ENCODE measurements around the gene CAMK1G. TPM values are rescaled to one million over a fixed set of nuclear protein-coding genes. Genes with fewer than 3 reads are reported as not detected.

Gene CAMK1G
- total and polyA plus RNA-seq, 10 of the 15 experiments (the other 5 are each of a cell fraction or from before 2014, with no cell fraction given): 0.18 to 0.20 TPM; not detected in 8

GRCh38 chr1:209585197-209585596 lies 1.7 kb downstream of the CAMK1G start:
- BruUV-seq (replicated peaks): no TSS peak
- H3K27ac ChIP-seq (ENCODE audit: control insufficient read depth, insufficient read depth): no peak overlapping the region
- FAIRE-seq: no peak
- no peaks in the 10 kb centered on the region for H4K20me1 ChIP-seq (ENCODE audit: control insufficient read depth, insufficient read depth)
- no peak for DNase-seq (ENCODE audit: low read depth, low spot score)
- H3K9ac ChIP-seq (ENCODE audit: control insufficient read depth, insufficient read depth, low read length): no peak overlapping the region
- WGBS (ENCODE audit: insufficient coverage, insufficient replicate concordance, low lambda C conversion rate, missing lambda C conversion rate): 37% methylated on average over 5 of the region's 5 CpGs
- POLR2A ChIA-PET: no interaction called here
- CTCF ChIA-PET: interaction anchor here (1.0 to 24.2 kb wide), 7 partner anchors 9 to 112 kb away, joined by 3 to 307 read pairs (median 5); no protein-coding TSS in a partner anchor
- H3K79me2 ChIP-seq (ENCODE audit: control insufficient read depth, insufficient read depth, low read length): no peaks in the 10 kb centered on the region
- SMC1A ChIA-PET (ENCODE audit: uncharacterized antibody, unreplicated experiment): interaction anchor here (0.7 to 1.9 kb wide), 3 partner anchors 16 to 163 kb away, joined by 3 to 4 read pairs (median 4); no protein-coding TSS in a partner anchor
- RAD21 ChIA-PET (ENCODE audit: unreplicated experiment): no interaction called here
- H3K9me3 ChIP-seq (replicated peaks; ENCODE audit: control insufficient read depth, insufficient read depth, low read length): no peaks in the 10 kb centered on the region; the same call in 2 of the 3 replicates
- H3K36me3 ChIP-seq (ENCODE audit: control insufficient read depth in 2 of 2, insufficient read depth in 2 of 2, low read length in 1 of 2): no peaks in the 10 kb centered on the region
- TF ChIP-seq IRF4 (IDR thresholded peaks at IDR 0.05; ENCODE audit: low read depth, low read length) (no peak), ETV6 (conservative IDR thresholded peaks at IDR 0.05 in 1 of 2, IDR thresholded peaks at IDR 0.05 in 1 of 2; ENCODE audit: borderline replicate concordance in 1 of 2, low read depth in 1 of 2) (no peak), ZNF622 (IDR thresholded peaks at IDR 0.05) (no peak), MLLT1 (IDR thresholded peaks at IDR 0.05) (no peak), YBX1 (IDR thresholded peaks at IDR 0.05) (no peak), PML (IDR thresholded peaks at IDR 0.05; ENCODE audit: low read length) (no peak), ZNF217 (IDR thresholded peaks at IDR 0.05) (no peak), GABPA (IDR thresholded peaks at IDR 0.05; ENCODE audit: low read depth) (no peak), FOXM1 (IDR thresholded peaks at IDR 0.05; ENCODE audit: low read depth, low read length) (no peak), SMAD1 (IDR thresholded peaks at IDR 0.05; ENCODE audit: low read depth, partially characterized antibody) (no peak), NR2C2 (IDR thresholded peaks at IDR 0.05; ENCODE audit: borderline replicate concordance, control insufficient read depth, insufficient read length, low read depth) (no peak)
- TF ChIP-seq, protein P1, sequence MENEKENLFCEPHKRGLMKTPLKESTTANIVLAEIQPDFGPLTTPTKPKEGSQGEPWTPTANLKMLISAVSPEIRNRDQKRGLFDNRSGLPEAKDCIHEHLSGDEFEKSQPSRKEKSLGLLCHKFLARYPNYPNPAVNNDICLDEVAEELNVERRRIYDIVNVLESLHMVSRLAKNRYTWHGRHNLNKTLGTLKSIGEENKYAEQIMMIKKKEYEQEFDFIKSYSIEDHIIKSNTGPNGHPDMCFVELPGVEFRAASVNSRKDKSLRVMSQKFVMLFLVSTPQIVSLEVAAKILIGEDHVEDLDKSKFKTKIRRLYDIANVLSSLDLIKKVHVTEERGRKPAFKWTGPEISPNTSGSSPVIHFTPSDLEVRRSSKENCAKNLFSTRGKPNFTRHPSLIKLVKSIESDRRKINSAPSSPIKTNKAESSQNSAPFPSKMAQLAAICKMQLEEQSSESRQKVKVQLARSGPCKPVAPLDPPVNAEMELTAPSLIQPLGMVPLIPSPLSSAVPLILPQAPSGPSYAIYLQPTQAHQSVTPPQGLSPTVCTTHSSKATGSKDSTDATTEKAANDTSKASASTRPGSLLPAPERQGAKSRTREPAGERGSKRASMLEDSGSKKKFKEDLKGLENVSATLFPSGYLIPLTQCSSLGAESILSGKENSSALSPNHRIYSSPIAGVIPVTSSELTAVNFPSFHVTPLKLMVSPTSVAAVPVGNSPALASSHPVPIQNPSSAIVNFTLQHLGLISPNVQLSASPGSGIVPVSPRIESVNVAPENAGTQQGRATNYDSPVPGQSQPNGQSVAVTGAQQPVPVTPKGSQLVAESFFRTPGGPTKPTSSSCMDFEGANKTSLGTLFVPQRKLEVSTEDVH (IDR thresholded peaks at IDR 0.05; ENCODE audit: low read depth, partially characterized antibody): no peak
- TF ChIP-seq, protein P2, sequence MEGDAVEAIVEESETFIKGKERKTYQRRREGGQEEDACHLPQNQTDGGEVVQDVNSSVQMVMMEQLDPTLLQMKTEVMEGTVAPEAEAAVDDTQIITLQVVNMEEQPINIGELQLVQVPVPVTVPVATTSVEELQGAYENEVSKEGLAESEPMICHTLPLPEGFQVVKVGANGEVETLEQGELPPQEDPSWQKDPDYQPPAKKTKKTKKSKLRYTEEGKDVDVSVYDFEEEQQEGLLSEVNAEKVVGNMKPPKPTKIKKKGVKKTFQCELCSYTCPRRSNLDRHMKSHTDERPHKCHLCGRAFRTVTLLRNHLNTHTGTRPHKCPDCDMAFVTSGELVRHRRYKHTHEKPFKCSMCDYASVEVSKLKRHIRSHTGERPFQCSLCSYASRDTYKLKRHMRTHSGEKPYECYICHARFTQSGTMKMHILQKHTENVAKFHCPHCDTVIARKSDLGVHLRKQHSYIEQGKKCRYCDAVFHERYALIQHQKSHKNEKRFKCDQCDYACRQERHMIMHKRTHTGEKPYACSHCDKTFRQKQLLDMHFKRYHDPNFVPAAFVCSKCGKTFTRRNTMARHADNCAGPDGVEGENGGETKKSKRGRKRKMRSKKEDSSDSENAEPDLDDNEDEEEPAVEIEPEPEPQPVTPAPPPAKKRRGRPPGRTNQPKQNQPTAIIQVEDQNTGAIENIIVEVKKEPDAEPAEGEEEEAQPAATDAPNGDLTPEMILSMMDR (IDR thresholded peaks at IDR 0.05 in 2 of 3, conservative IDR thresholded peaks at IDR 0.05 in 1 of 3; ENCODE audit: control insufficient read depth in 2 of 3, extremely low read depth in 1 of 3, insufficient read depth in 1 of 3, low read depth in 3 of 3, low read length in 3 of 3): no peak
- TF ChIP-seq, protein P3, sequence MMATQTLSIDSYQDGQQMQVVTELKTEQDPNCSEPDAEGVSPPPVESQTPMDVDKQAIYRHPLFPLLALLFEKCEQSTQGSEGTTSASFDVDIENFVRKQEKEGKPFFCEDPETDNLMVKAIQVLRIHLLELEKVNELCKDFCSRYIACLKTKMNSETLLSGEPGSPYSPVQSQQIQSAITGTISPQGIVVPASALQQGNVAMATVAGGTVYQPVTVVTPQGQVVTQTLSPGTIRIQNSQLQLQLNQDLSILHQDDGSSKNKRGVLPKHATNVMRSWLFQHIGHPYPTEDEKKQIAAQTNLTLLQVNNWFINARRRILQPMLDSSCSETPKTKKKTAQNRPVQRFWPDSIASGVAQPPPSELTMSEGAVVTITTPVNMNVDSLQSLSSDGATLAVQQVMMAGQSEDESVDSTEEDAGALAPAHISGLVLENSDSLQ (IDR thresholded peaks at IDR 0.05): no peak
- intact Hi-C loops (cut with micrococcal nuclease; ENCODE audit: unreplicated experiment): no loop called here
- H3K27me3 ChIP-seq (replicated peaks in 1 of 2; ENCODE audit: control insufficient read depth in 2 of 2, insufficient read depth in 2 of 2, low read length in 1 of 2): peaks cover 6 to 12% of the 10 kb centered on the region in 2 experiments
- in situ Hi-C loops (cut with MboI): no loop called here
- no peaks in the 10 kb centered on the region for H3K4me1 ChIP-seq (ENCODE audit: control insufficient read depth, insufficient read depth, low read length)
- ATAC-seq: no peak
- no peak overlapping the region for H3K4me3 ChIP-seq
- no peak overlapping the region for H2AFZ ChIP-seq (ENCODE audit: control insufficient read depth, low read depth, low read length)
- H3K4me2 ChIP-seq (ENCODE audit: control insufficient read depth, insufficient read depth): no peak overlapping the region

All from GM12878 (cell line).